ENCODE measurements around the gene FBXO45. TPM values are rescaled to one million over a fixed set of nuclear protein-coding genes. Genes with fewer than 3 reads are reported as not detected.
"Not testable (repeated sequence)": the region's sequence is repeated elsewhere in the genome, so short reads cannot be mapped to it uniquely, and the experiment has no call there.

Gene FBXO45
- 6.6 TPM for total RNA-seq

GRCh38 chr3:196568246-196569002, at the start of gene FBXO45, which contains the start of gene WDR53:
Gene FBXO45, plus strand, starts transcription at chr3:196568660. Its CDS starts 325 bp downstream, at chr3:196568985.
Gene WDR53, minus strand, starts transcription at chr3:196568554. Its CDS starts 7,079 bp downstream, at chr3:196561475.
- Histone ChIP-seq H3K36me3 (no peaks in the 10 kb centered on the region), H3K27ac (peak within 1 kb of the TSS; percentile 89), H3K4me3 (peak within 1 kb of the TSS; percentile 85 to 91), H3K4me1 (peaks cover 30% of the 10 kb centered on the region), H3K9me3 (no peaks in the 10 kb centered on the region), H3K27me3 (no peaks in the 10 kb centered on the region)
- intact Hi-C loops (cut with DNase I), result loop anchor here (5.0 kb wide), 1 partner anchor 66 kb away; the partner anchor contains the start of gene RNF168
- peak; percentile 93 to 95 for TF ChIP-seq POLR2AphosphoS5 (IDR thresholded peaks at IDR 0.05; ENCODE audit: insufficient read depth in 1 of 2, low read depth in 1 of 2)
- no peak for TF ChIP-seq CTCF (IDR thresholded peaks at IDR 0.05)
- peak in 1 of 2 donors; percentile 48 for TF ChIP-seq POLR2A (IDR thresholded peaks at IDR 0.05)
- DNase-seq (ENCODE audit: extremely low spot score in 2 of 2), result peak in 1 of 2 donors; percentile 89

- Histone ChIP-seq H3K4me1 (no peaks in the 10 kb centered on the region), H3K27ac (no peak overlapping the region), H3K27me3 (no peaks in the 10 kb centered on the region), H3K36me3 (no peaks in the 10 kb centered on the region), H3K4me3 (no peak overlapping the region), H3K9me3 (peaks cover 23% of the 10 kb centered on the region)
- TF ChIP-seq POLR2A (IDR thresholded peaks at IDR 0.05) (no peak), CTCF (IDR thresholded peaks at IDR 0.05) (peak in 2 of 3 experiments; percentile 30 to 36), POLR2AphosphoS5 (IDR thresholded peaks at IDR 0.05; ENCODE audit: insufficient read depth in 1 of 2, low read depth in 1 of 2) (no peak)
- no peak for DNase-seq (ENCODE audit: extremely low spot score in 2 of 2)
- intact Hi-C loops (cut with DNase I), result no loop called here
Observed at GRCh38 chr3:196518966-196519717, 49.3 kb upstream of the FBXO45 start.

GRCh38 chr3:196519718-196520082, 48.8 kb upstream of the FBXO45 start:
- Histone ChIP-seq H3K27me3 (no peaks in the 10 kb centered on the region), H3K4me1 (no peaks in the 10 kb centered on the region), H3K9me3 (peaks cover 23% of the 10 kb centered on the region), H3K36me3 (no peaks in the 10 kb centered on the region), H3K4me3 (no peak overlapping the region), H3K27ac (no peak overlapping the region)
- no peak for DNase-seq (ENCODE audit: extremely low spot score in 2 of 2)
- intact Hi-C loops (cut with DNase I), result no loop called here
- no peak for TF ChIP-seq POLR2A (IDR thresholded peaks at IDR 0.05)
- no peak for TF ChIP-seq POLR2AphosphoS5 (IDR thresholded peaks at IDR 0.05; ENCODE audit: insufficient read depth in 1 of 2, low read depth in 1 of 2)
- TF ChIP-seq CTCF (IDR thresholded peaks at IDR 0.05), result no peak

- peaks cover 23% of the 10 kb centered on the region for H3K9me3 ChIP-seq
- intact Hi-C loops (cut with DNase I); H3K27me3 ChIP-seq; H3K36me3 ChIP-seq; DNase-seq (ENCODE audit: extremely low spot score in 2 of 2); H3K27ac ChIP-seq; H3K4me1 ChIP-seq; H3K4me3 ChIP-seq: not testable (repeated sequence)
Observed at GRCh38 chr3:196521291-196521690, 47.2 kb upstream of the FBXO45 start.

- TF ChIP-seq CTCF (IDR thresholded peaks at IDR 0.05) (no peak), POLR2AphosphoS5 (IDR thresholded peaks at IDR 0.05; ENCODE audit: insufficient read depth in 1 of 2, low read depth in 1 of 2) (no peak)
- DNase-seq (ENCODE audit: extremely low spot score in 2 of 2), result no peak
- Histone ChIP-seq H3K4me3 (no peak overlapping the region), H3K27ac (no peak overlapping the region), H3K9me3 (peaks cover 18% of the 10 kb centered on the region), H3K27me3 (no peaks in the 10 kb centered on the region), H3K36me3 (no peaks in the 10 kb centered on the region), H3K4me1 (peaks cover 5% of the 10 kb centered on the region)
- intact Hi-C loops (cut with DNase I), result no loop called here
Observed at GRCh38 chr3:196523841-196524240, 44.6 kb upstream of the FBXO45 start.
